NCI-H524 treated with DMSO at 0.1 percent for 48 hours (cell line): ENCODE data around the gene JAG1.
"Not testable (repeated sequence)": the region's sequence is repeated elsewhere in the genome, so short reads cannot be mapped to it uniquely, and the experiment has no call there.

Experiments used
- DNase-seq: peaks from one replicate; lab custom pipeline; 2025; lab: John Stamatoyannopoulos, UW

The JAG1 gene

DNA sequence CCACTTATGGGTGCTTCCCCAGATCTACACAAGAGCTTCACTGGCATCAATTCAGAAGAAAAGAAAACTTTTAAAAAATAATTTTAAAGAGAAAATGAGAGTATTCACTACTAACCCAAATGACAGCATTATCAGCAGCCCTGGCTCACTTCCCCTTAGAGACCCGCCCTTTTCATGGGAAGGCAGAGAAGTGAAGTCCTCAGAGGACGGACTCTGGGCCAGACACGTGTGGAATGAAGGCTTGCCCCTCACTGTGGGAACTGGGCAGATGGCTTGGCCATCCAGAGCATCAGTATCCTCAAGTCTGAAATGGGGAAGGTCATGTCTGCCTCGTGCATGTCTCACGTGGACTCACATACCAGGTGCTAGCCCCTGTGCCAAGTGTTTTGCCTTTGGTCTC is 63.5 kb downstream of the JAG1 start:
- no peak for DNase-seq

GRCh38 chr20:10609770-10610169 is 64.0 kb downstream of the JAG1 start:
- no peak for DNase-seq

DNA sequence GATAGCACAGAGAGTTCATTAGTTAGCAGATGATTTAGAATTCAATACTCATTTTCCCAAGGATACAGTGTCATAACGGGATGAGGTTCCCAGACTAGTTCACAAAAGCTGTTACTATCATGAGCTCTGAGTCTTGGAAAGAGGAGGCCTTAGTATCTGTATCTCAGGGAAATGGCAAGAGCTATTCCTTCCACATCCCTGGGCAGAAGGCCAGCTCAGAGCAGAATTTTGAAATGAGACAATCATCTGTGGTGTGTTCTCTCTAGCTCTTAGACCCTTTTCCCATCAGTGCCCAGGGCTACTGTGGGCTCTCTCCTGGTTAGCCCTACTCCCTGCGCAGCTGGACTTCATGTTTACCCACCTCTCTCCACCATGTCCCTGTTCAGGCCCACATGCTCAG is 64.5 kb downstream of the JAG1 start:
- no peak for DNase-seq

- DNase-seq: no peak
Measured at GRCh38 chr20:10605547-10606195, 68.1 kb downstream of the JAG1 start.

- no peak for DNase-seq
Measured at GRCh38 chr20:10604865-10605440, 68.8 kb downstream of the JAG1 start.

- DNase-seq: no peak
Measured at GRCh38 chr20:10603971-10604864, 69.6 kb downstream of the JAG1 start.

GRCh38 chr20:10603378-10603777 is 70.4 kb downstream of the JAG1 start:
- no peak for DNase-seq

DNA sequence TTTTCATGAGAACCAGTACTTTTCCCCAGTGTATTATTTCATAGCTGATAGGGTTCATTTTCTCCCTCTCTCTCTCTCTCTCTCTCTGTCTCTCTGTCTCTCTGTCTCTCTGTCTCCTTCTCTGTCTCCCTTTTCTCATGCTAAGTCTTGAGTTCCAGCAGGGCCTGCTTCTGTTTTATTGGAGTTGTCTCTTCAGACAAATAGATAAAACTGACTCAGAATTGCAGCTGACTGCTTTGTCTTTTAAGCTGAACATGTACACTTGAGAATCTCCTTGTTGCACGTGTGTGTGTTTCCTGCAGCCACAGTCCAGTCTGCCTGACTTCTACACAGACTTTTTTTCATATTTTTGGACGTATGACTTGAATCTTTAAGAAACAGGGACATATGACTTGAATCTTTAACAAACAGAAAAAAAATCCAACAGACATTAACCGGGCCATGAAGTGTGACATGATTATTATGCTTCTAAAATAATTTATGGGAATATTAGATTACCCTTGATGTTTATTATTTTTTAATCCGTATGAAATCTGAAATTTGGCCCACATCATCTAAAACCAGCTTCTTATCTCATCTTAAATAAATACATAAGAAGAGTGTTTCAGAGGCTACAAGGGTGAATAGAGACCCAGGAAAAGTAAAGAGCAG is 71.5 kb downstream of the JAG1 start:
- no peak for DNase-seq

DNA sequence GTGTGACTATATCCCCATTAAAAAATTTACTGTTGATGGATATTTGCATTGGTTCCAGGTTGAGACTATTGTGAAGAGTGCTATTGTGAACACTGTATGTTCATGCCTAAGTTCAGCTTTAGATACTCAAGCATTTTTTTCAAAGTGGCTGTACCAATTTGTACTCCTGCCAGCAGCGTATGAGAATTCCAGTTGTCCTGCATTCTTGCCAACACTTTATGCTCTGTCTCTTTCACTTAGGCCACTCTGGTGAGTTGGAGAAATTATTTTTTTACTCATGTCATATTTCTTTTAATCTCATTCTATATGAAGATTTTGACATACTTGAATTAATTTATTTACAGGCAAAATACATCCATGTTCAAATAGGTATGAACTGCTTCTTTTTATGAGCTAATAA is 76.2 kb downstream of the JAG1 start:
- DNase-seq: no peak

DNA sequence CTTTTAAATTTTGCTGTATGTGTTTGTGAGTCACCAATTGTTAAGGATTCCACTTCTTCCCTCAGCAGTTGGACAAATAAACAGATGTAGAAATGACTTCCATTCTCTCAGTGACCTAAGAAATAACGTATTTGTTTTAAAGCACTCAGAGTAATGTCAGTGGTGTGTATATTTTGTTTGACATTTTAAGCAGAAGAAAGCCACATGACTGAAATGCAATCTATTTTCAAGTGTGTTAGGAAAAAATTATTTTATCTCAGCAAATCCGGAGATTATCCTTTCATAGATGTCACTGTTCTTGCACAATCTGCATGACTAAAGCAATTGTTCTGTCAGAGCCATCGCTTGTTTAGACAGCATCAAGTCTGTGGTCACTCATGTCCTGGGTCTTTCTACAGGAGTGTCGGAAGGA is 77.1 kb downstream of the JAG1 start:
- no peak for DNase-seq

DNA sequence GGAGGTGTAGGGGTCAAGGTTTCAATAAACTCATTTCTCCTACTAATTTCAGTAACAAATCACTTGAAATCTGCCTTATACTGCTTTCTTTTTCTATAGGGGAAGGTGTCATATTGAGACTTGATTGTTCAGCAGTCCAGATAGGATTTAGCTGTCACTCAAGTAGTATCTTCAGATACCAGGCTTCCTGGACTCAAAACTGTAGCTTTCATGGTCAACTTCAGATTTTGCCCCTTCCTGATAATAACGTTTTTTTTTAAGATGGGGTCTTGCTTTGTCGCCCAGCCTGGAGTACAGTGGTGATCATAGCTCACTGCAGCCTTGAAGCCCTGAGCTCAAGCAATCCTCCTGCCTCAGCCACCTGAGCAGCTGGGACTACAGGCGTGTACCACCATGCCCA is 77.8 kb downstream of the JAG1 start:
- DNase-seq: no peak

GRCh38 chr20:10595266-10595665 is 78.5 kb downstream of the JAG1 start:
- no peak for DNase-seq

DNA sequence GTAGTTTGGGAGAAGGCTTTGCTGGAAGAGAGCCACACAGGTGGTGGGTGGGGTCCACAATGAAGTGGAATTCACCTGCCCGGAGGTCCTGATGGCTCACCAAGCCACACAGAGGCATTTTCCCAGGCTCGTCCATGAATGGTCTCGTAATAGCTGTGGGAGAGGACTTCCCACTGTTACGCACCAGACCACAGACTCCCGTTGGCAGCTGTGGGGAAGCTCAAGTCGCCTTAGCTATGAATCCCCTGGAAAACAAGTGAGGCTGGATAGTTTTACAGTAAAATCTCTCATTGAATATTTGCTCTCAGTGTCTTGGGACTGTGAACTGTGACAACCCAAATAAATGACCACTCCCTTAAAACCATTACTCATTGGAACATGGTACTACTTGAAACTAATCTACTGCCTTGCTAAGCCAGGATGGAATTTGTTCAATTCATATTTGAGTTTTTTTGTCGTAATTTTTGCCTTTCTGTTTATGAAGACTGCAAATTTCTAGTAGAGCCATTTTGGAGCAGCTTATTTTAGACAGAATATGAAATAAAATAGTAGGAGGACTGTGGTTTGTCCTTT is 79.4 kb downstream of the JAG1 start:
- DNase-seq: no peak

DNA sequence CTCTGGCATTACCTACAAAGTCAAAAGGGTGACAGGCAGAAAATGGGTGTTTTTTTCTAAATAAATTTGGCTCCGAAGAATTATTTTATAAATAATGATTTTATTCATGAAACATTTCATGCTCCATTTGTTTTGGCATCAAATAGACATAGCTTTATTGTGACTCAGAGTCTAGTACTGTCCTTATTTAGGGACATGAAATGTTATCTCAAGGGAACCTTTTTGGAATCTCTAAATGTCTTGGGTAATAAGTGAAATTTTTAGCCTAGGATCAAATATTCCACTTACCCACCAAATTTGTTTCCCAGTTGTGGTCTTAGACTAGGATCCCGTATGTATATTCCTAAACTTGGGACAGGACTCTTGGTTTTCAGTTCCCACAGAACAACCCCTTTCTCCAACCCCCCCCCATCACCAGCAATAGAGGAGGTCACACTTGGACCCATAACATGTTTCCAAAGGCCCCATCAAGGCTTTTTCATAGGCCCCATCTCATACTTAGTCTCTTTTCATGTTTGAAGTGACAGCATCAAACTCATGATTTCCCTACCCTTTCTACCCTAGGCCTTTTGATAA is 81.8 kb downstream of the JAG1 start:
- DNase-seq: no peak

DNA sequence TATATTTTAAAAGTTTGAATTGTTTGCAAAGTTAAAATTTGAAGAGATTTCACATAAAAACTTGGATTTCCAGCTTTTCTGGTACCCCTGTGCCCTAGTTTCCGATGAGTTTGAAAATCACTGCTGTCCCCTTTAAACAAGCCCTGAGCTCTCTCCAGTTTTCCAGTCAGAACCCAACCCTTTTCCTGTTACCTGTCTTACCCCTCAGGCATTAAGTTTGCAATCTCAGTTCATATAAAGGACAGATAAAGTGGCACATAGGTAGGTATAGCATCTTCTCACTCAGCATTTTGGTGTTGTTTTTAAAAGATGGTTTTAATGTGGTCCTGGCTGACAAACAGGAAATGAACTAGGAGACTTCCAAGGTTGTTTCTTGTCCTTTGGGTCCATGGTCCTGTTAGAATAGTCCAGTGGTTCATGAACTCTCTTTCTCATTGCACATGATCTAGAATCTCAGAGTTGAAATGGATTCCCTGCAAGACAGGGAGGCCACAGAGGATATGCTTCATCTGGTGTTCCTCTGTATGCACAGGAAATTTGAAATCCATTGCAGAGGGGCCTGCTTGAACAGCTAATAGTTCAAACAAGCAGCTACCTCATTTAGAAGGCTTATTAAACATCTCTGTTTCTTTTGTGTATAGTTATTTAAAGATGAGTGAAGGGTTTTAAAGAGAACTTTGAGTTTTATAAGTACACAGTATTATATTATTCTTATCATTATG is 82.7 kb downstream of the JAG1 start:
- DNase-seq: no peak

GRCh38 chr20:10590446-10590845 is 83.4 kb downstream of the JAG1 start:
- not testable (repeated sequence) for DNase-seq
